DND-41 (cell line): Measurements from ENCODE around the gene NUDT2.
"Not testable (repeated sequence)": the region's sequence is repeated elsewhere in the genome, so short reads cannot be mapped to it uniquely, and the experiment has no call there.

Experiments used
- ATAC-seq: fragments of 200-7000 bp; cut with Tn5 transposase; 3 replicates; pipeline ENCODE4 v1.9.1; 2021; ENCODE audit warnings: low read depth; ENCODE audit not compliant: insufficient read depth
- DNase-seq: peaks from one replicate; pipeline ENCODE4 v3.0.0-alpha.2; 2020
- H2AFZ ChIP-seq: 2 replicates; pipeline ENCODE4 v1.6.0; 2012; ENCODE audit warnings: low read depth, low read length
- H3K27ac ChIP-seq: 2 replicates; pipeline ENCODE4 v1.5.1; 2012; ENCODE audit warnings: low read length, inconsistent platforms
- H3K27me3 ChIP-seq: fragments of 200-600 bp; sonication (generic); 2 replicates; pipeline ENCODE4 v1.6.0; 2012; ENCODE audit warnings: low read length, mild to moderate bottlenecking, inconsistent platforms; ENCODE audit not compliant: insufficient read depth, poor library complexity
- H3K36me3 ChIP-seq: 2 replicates; pipeline ENCODE4 v1.5.1; 2012; ENCODE audit warnings: low read length, inconsistent platforms; ENCODE audit not compliant: insufficient read depth
- H3K4me1 ChIP-seq: 2 replicates; pipeline ENCODE4 v1.5.1; 2012; ENCODE audit warnings: mild to moderate bottlenecking, low read length; ENCODE audit not compliant: insufficient read depth
- H3K4me2 ChIP-seq: 2 replicates; pipeline ENCODE4 v1.6.0; 2012; ENCODE audit warnings: mild to moderate bottlenecking, moderate library complexity, low read length, inconsistent platforms; ENCODE audit not compliant: insufficient read depth
- H3K4me3 ChIP-seq, 2 experiments: fragments of 200-600 bp in 1 of 2; shearing (Covaris generic) in 1 of 2; 2 replicates each; pipeline ENCODE4 v1.5.1; 2012 to 2016; ENCODE audit warnings: inconsistent platforms in 2 of 2, low read length in 2 of 2, mild to moderate bottlenecking in 2 of 2, low read depth in 1 of 2, moderate library complexity in 1 of 2
- H3K79me2 ChIP-seq: 2 replicates; pipeline ENCODE4 v1.6.0; 2012; ENCODE audit warnings: low read length, inconsistent platforms; ENCODE audit not compliant: insufficient read depth
- H3K9ac ChIP-seq: 2 replicates; pipeline ENCODE4 v1.6.0; 2012; ENCODE audit warnings: low read depth, mild to moderate bottlenecking, inconsistent platforms, low read length, moderate library complexity
- H3K9me3 ChIP-seq: 2 replicates; pipeline ENCODE4 v1.5.1; 2012; ENCODE audit warnings: low read length, moderate library complexity, mild to moderate bottlenecking, inconsistent platforms; ENCODE audit not compliant: insufficient read depth, severe bottlenecking
- H4K20me1 ChIP-seq: 2 replicates; pipeline ENCODE4 v1.6.0; 2012; ENCODE audit warnings: low read length; ENCODE audit not compliant: insufficient read depth
- CTCF ChIP-seq: IDR thresholded peaks from 2 replicates; pipeline ENCODE4 v1.5.1; 2012; ENCODE audit warnings: borderline replicate concordance, low read length, moderate library complexity, mild to moderate bottlenecking; ENCODE audit not compliant: poor library complexity, severe bottlenecking; ENCODE audit errors: extremely low read depth
- EZH2 ChIP-seq: IDR thresholded peaks from 3 replicates; pipeline ENCODE4 v1.6.1; 2012; ENCODE audit warnings: borderline replicate concordance, low read depth, mild to moderate bottlenecking, moderate library complexity, low read length, inconsistent platforms; ENCODE audit not compliant: severe bottlenecking

NUDT2 gene

GRCh38 chr9:34334916-34335315 lies 5.5 kb downstream of the NUDT2 start:
- DNase-seq (no peak), ATAC-seq (no peak)
- no peaks in the 10 kb centered on the region for H3K27me3 ChIP-seq
- no peak overlapping the region for H3K4me2 ChIP-seq
- no peak overlapping the region for H3K27ac ChIP-seq
- no peak for TF ChIP-seq EZH2
- 0 out of 2 replicates have a peak, but pooled peaks cover 6% of the 10 kb centered on the region for H4K20me1 ChIP-seq
- H3K9me3 ChIP-seq = no peaks in the 10 kb centered on the region
- H3K4me3 ChIP-seq = no peak overlapping the region
- H2AFZ ChIP-seq = no peak overlapping the region
- peaks cover 59% of the 10 kb centered on the region for H3K79me2 ChIP-seq
- peaks cover 12% of the 10 kb centered on the region for H3K4me1 ChIP-seq
- no peak overlapping the region for H3K9ac ChIP-seq
- peaks cover 14% of the 10 kb centered on the region for H3K36me3 ChIP-seq

- TF ChIP-seq EZH2 (no peak), CTCF (no peak)
- Histone ChIP-seq H3K9ac (no peak overlapping the region), H4K20me1 (0 out of 2 replicates have a peak, but pooled peaks cover 6% of the 10 kb centered on the region), H3K27ac (no peak overlapping the region), H3K27me3 (no peaks in the 10 kb centered on the region), H3K4me2 (no peak overlapping the region), H3K36me3 (peaks cover 18% of the 10 kb centered on the region), H3K4me1 (peaks cover 10% of the 10 kb centered on the region), H3K9me3 (no peaks in the 10 kb centered on the region), H3K4me3 (no peak overlapping the region), H3K79me2 (peaks cover 55% of the 10 kb centered on the region), H2AFZ (no peak overlapping the region)
- DNase-seq (no peak), ATAC-seq (no peak)
Observed at GRCh38 chr9:34335376-34335775, 6.0 kb downstream of the NUDT2 start.

- H3K27ac ChIP-seq = no peak overlapping the region
- H2AFZ ChIP-seq = no peak overlapping the region
- no peak overlapping the region for H3K9ac ChIP-seq
- ATAC-seq (no peak), DNase-seq (no peak)
- peaks cover 37% of the 10 kb centered on the region for H3K79me2 ChIP-seq
- H3K4me3 ChIP-seq = no peak overlapping the region
- peaks cover 6% of the 10 kb centered on the region; the same call in 1 of the 2 replicates for H4K20me1 ChIP-seq
- H3K36me3 ChIP-seq = peaks cover 24% of the 10 kb centered on the region
- H3K4me1 ChIP-seq = no peaks in the 10 kb centered on the region
- no peaks in the 10 kb centered on the region for H3K9me3 ChIP-seq
- H3K27me3 ChIP-seq = no peaks in the 10 kb centered on the region
- H3K4me2 ChIP-seq = no peak overlapping the region
- TF ChIP-seq EZH2 (no peak), CTCF (peak; percentile 23)
Observed at GRCh38 chr9:34337403-34337802, 8.0 kb downstream of the NUDT2 start.

GRCh38 chr9:34338079-34338478 lies 8.7 kb downstream of the NUDT2 start:
- not testable (repeated sequence) for H2AFZ ChIP-seq, H3K4me2 ChIP-seq, H3K4me1 ChIP-seq, H3K9ac ChIP-seq, H4K20me1 ChIP-seq, H3K27me3 ChIP-seq, H3K4me3 ChIP-seq, DNase-seq, H3K27ac ChIP-seq, H3K9me3 ChIP-seq, ATAC-seq
- Histone ChIP-seq H3K36me3 (peaks cover 28% of the 10 kb centered on the region), H3K79me2 (peaks cover 30% of the 10 kb centered on the region)
